Putamen (tissue), 1 donor: ENCODE results near the gene B4GALNT4.
"Not testable (repeated sequence)": the region's sequence is repeated elsewhere in the genome, so short reads cannot be mapped to it uniquely, and the experiment has no call there.

Experiments used
- DNase-seq: peaks from one replicate; pipeline ENCODE4 v3.0.0-alpha.2; 2016; ENCODE audit warnings: low spot score

Gene B4GALNT4

GRCh38 chr11:422249-422656 lies 53.0 kb downstream of the B4GALNT4 start:
- no peak for DNase-seq

- no peak for DNase-seq
Observed at GRCh38 chr11:424232-424631, 54.9 kb downstream of the B4GALNT4 start.

- DNase-seq, result not testable (repeated sequence)
Observed at GRCh38 chr11:424766-425165, 55.5 kb downstream of the B4GALNT4 start.

GRCh38 chr11:425301-425700 lies 56.0 kb downstream of the B4GALNT4 start:
- no peak for DNase-seq

GRCh38 chr11:426851-427250 lies 57.6 kb downstream of the B4GALNT4 start:
- no peak for DNase-seq

GRCh38 chr11:428295-428694 lies 59.0 kb downstream of the B4GALNT4 start:
- DNase-seq, result no peak

GRCh38 chr11:429391-429790 lies 60.1 kb downstream of the B4GALNT4 start:
- DNase-seq, result no peak

GRCh38 chr11:429931-430456 lies 60.7 kb downstream of the B4GALNT4 start:
- no peak for DNase-seq
